DOHH2 (cell line): ENCODE measurements around the gene KIF3C.
"Not testable (repeated sequence)": the region's sequence is repeated elsewhere in the genome, so short reads cannot be mapped to it uniquely, and the experiment has no call there.

Source experiments
- H3F3A ChIP-seq: fragments of 200-600 bp; sonication (generic), shearing (Covaris generic); 2 replicates; pipeline ENCODE4 v1.6.0; 2016; ENCODE audit warnings: antibody characterized with exemption, mild to moderate bottlenecking; ENCODE audit not compliant: control insufficient read depth, insufficient read depth
- H3K27ac ChIP-seq: fragments of 200-600 bp; sonication (generic); 2 replicates; pipeline ENCODE4 v1.5.1; 2014; ENCODE audit warnings: low read depth, mild to moderate bottlenecking, low read length, moderate library complexity
- H3K27me3 ChIP-seq: fragments of 200-600 bp; sonication (generic); 2 replicates; pipeline ENCODE4 v1.6.1; 2014; ENCODE audit warnings: mild to moderate bottlenecking, low read length, mixed read lengths; ENCODE audit not compliant: control insufficient read depth
- H3K36me3 ChIP-seq: fragments of 200-600 bp; sonication (generic); 2 replicates; pipeline ENCODE4 v1.6.1; 2014; ENCODE audit warnings: mild to moderate bottlenecking, low read length, moderate library complexity, mixed read lengths; ENCODE audit not compliant: control insufficient read depth
- H3K4me1 ChIP-seq: fragments of 200-600 bp; sonication (generic); 2 replicates; pipeline ENCODE4 v1.6.1; 2014; ENCODE audit warnings: mild to moderate bottlenecking, low read length, mixed read lengths; ENCODE audit not compliant: control insufficient read depth
- H3K4me2 ChIP-seq: fragments of 200-600 bp; sonication (generic); 2 replicates; pipeline ENCODE4 v1.6.0; 2014; ENCODE audit warnings: mild to moderate bottlenecking, low read length, moderate library complexity
- H3K4me3 ChIP-seq: fragments of 200-600 bp; sonication (generic); 2 replicates; pipeline ENCODE4 v1.5.1; 2014; ENCODE audit warnings: mild to moderate bottlenecking, low read length, mixed read lengths
- H3K79me2 ChIP-seq: fragments of 200-600 bp; sonication (generic); 2 replicates; pipeline ENCODE4 v1.6.1; 2014; ENCODE audit warnings: mild to moderate bottlenecking, low read length, mixed read lengths; ENCODE audit not compliant: control insufficient read depth
- H3K9me2 ChIP-seq: fragments of 200-600 bp; sonication (generic); replicated peaks from 2 replicates; pipeline ENCODE4 v1.6.1; 2014; ENCODE audit warnings: mild to moderate bottlenecking, low read length, mixed read lengths; ENCODE audit not compliant: control insufficient read depth
- H3K9me3 ChIP-seq: fragments of 200-600 bp; sonication (generic); 2 replicates; pipeline ENCODE4 v1.6.1; 2014; ENCODE audit warnings: antibody characterized with exemption, low read length, mixed read lengths; ENCODE audit not compliant: control insufficient read depth, insufficient read depth
- H4K20me1 ChIP-seq: fragments of 200-600 bp; sonication (generic); 2 replicates; pipeline ENCODE4 v1.6.0; 2014; ENCODE audit warnings: low read depth, mild to moderate bottlenecking, antibody characterized with exemption, low read length, moderate library complexity; ENCODE audit not compliant: control insufficient read depth, insufficient read depth
- CTCF ChIP-seq: fragments of 200-600 bp; sonication (generic); IDR thresholded peaks from one replicate; pipeline ENCODE4 v1.5.1; 2014; ENCODE audit warnings: antibody characterized with exemption, mild to moderate bottlenecking, low read depth, low read length; ENCODE audit not compliant: poor library complexity, severe bottlenecking
- EZH2phosphoT487 ChIP-seq: fragments of 200-600 bp; sonication (generic); IDR thresholded peaks from 2 replicates; pipeline ENCODE4 v1.6.1; 2017; ENCODE audit warnings: borderline replicate concordance, mild to moderate bottlenecking, antibody characterized with exemption, low read length, moderate library complexity, mixed read lengths

The KIF3C gene

GRCh38 chr2:25982273-25982967 lies at the start of gene KIF3C:
KIF3C (minus strand) TSS chr2:25982497; CDS start chr2:25981917, 580 bp downstream.
- H3K36me3 ChIP-seq: no peaks in the 10 kb centered on the region

GRCh38 chr2:26028083-26028482 lies 45.8 kb upstream of the KIF3C start:
- not testable (repeated sequence) for H3F3A ChIP-seq, H3K4me3 ChIP-seq, H4K20me1 ChIP-seq, H3K9me3 ChIP-seq, H3K36me3 ChIP-seq, H3K27ac ChIP-seq, H3K4me2 ChIP-seq, H3K79me2 ChIP-seq, H3K27me3 ChIP-seq, H3K9me2 ChIP-seq
- H3K4me1 ChIP-seq: peaks cover 15% of the 10 kb centered on the region

More at GRCh38 chr2:25982273-25982967, at the start of gene KIF3C:
- Histone ChIP-seq H3K4me1 (peaks cover 10% of the 10 kb centered on the region), H3K4me2 (peak within 1 kb of the TSS; percentile 98), H3K4me3 (peak within 1 kb of the TSS; percentile 86), H3K9me2 (no peaks in the 10 kb centered on the region), H3K27ac (no peak within 1 kb of the TSS), H4K20me1 (no peaks in the 10 kb centered on the region), H3F3A (no peaks in the 10 kb centered on the region), H3K79me2 (no peaks in the 10 kb centered on the region), H3K9me3 (no peaks in the 10 kb centered on the region), H3K27me3 (peaks cover 17% of the 10 kb centered on the region)
- TF ChIP-seq CTCF (no peak), EZH2phosphoT487 (no peak)

GRCh38 chr2:26025509-26025908 lies 43.2 kb upstream of the KIF3C start:
- Histone ChIP-seq H4K20me1 (no peaks in the 10 kb centered on the region), H3K9me2 (no peaks in the 10 kb centered on the region), H3K27me3 (peaks cover 2% of the 10 kb centered on the region; the same call in 1 of the 2 replicates), H3K9me3 (no peaks in the 10 kb centered on the region), H3K4me1 (no peaks in the 10 kb centered on the region), H3K4me3 (no peak overlapping the region), H3K36me3 (no peaks in the 10 kb centered on the region), H3F3A (no peaks in the 10 kb centered on the region), H3K4me2 (no peak overlapping the region), H3K79me2 (no peaks in the 10 kb centered on the region), H3K27ac (no peak overlapping the region)
- TF ChIP-seq EZH2phosphoT487: no peak
- TF ChIP-seq CTCF: no peak

- Histone ChIP-seq H3K27ac (no peak overlapping the region), H3K9me3 (no peaks in the 10 kb centered on the region), H3K4me1 (no peaks in the 10 kb centered on the region), H3K27me3 (peaks cover 2% of the 10 kb centered on the region; the same call in 1 of the 2 replicates), H3K36me3 (no peaks in the 10 kb centered on the region), H3K9me2 (no peaks in the 10 kb centered on the region), H3K4me3 (no peak overlapping the region), H3K79me2 (no peaks in the 10 kb centered on the region), H4K20me1 (no peaks in the 10 kb centered on the region), H3F3A (no peaks in the 10 kb centered on the region), H3K4me2 (no peak overlapping the region)
- TF ChIP-seq CTCF (no peak), EZH2phosphoT487 (no peak)
Observed at GRCh38 chr2:26024260-26024659, 42.0 kb upstream of the KIF3C start.
